Sigmoid colon (tissue), 7 donors: ENCODE results near the gene ANXA2R. TPM values are rescaled to one million over a fixed set of nuclear protein-coding genes. Genes with fewer than 3 reads are reported as not detected.
A peak's percentile ranks its signal among the peaks of the same experiment; 100 is the strongest.

Experiments
- DNase-seq: peaks from one replicate; pipeline ENCODE4 v3.0.0-alpha.2; 2019
- H3K27ac ChIP-seq, 4 donors: fragments of 200-600 bp; sonication (generic); one replicate each; pipeline ENCODE4 v1.5.1; 2016 to 2019; ENCODE audit warnings: mild to moderate bottlenecking in 1 of 4
- H3K27me3 ChIP-seq, 3 donors: fragments of 200-600 bp; sonication (generic); one replicate each; pipeline ENCODE4 v1.5.1; 2019; ENCODE audit warnings: mild to moderate bottlenecking in 1 of 3
- H3K36me3 ChIP-seq, 4 donors: fragments of 200-600 bp; sonication (generic); one replicate each; pipeline ENCODE4 v1.5.1; 2016 to 2019
- H3K4me1 ChIP-seq, 4 donors: fragments of 200-600 bp; sonication (generic); one replicate each; pipeline ENCODE4 v1.5.1; 2017 to 2019
- H3K4me3 ChIP-seq, 4 donors: fragments of 200-600 bp; sonication (generic); one replicate each; pipeline ENCODE4 v1.5.1; 2017 to 2019; ENCODE audit warnings: mild to moderate bottlenecking in 2 of 4, moderate library complexity in 1 of 4
- H3K9me3 ChIP-seq, 4 donors: fragments of 200-600 bp in 3 of 4; sonication (generic) in 3 of 4; one replicate each; pipeline versions ENCODE4 v1.5.1 to v1.6.1; 2013 to 2019
- EP300 ChIP-seq, 4 donors: sonication (generic); formaldehyde crosslinking; IDR thresholded peaks; one replicate each; pipeline ENCODE4 v1.6.1; 2017; ENCODE audit warnings: antibody characterized with exemption in 4 of 4
- POLR2A ChIP-seq, 2 donors: fragments of 450-650 bp; IDR thresholded peaks; one replicate each; pipeline ENCODE4 v1.6.1; 2016; ENCODE audit warnings: antibody characterized with exemption in 2 of 2, mild to moderate bottlenecking in 2 of 2, moderate library complexity in 2 of 2
- POLR2AphosphoS5 ChIP-seq, 4 donors: sonication (generic); formaldehyde crosslinking; IDR thresholded peaks; one replicate each; pipeline ENCODE4 v1.6.1; 2017; ENCODE audit warnings: antibody characterized with exemption in 4 of 4
- WGBS, 2 donors: extraction: QIAGEN DNeasy Blood & Tissue Kit; methylation state at CpG; one replicate each; pipeline ENCODE4 v1.1.7; 2013; 5-methylcytosine and 5-hydroxymethylcytosine counted together
- intact Hi-C: fragments of 100-400 bp; cut with DNase I; formaldehyde crosslinking; loops from one replicate; pipeline ENCODE4 v1.15.1; 2023
- polyA plus RNA-seq, 3 donors: library from polyadenylated mRNA; stranded (reverse); fragments of 200-250 nt; gene quantifications; one replicate each; pipeline ENCODE4 v1.2.3, GENCODE V29; 2013
- total RNA-seq, 4 donors: library from RNA; depleted of rRNA; stranded (reverse); fragments of >200 nt; gene quantifications; one replicate each; pipeline ENCODE4 v1.1.0, GENCODE V29; 2016
- TF ChIP-seq, protein P1 (sequence below), 4 experiments: fragments of 450-650 bp in 3 of 4; fragments of 200-600 bp in 1 of 4; IDR thresholded peaks; one replicate each; pipeline ENCODE4 v1.5.1; 2016 to 2019; ENCODE audit warnings: antibody characterized with exemption in 4 of 4, mild to moderate bottlenecking in 3 of 4, moderate library complexity in 2 of 4
- donor health status: healthy with polysubstance abuse.
- donor health status: Bipolar disorder and iron deficiency.
- donor health status: healthy.

The ANXA2R gene
- total and polyA plus RNA-seq, 7 donors, result 0.69 to 12.4 (median 3.2) TPM

DNA sequence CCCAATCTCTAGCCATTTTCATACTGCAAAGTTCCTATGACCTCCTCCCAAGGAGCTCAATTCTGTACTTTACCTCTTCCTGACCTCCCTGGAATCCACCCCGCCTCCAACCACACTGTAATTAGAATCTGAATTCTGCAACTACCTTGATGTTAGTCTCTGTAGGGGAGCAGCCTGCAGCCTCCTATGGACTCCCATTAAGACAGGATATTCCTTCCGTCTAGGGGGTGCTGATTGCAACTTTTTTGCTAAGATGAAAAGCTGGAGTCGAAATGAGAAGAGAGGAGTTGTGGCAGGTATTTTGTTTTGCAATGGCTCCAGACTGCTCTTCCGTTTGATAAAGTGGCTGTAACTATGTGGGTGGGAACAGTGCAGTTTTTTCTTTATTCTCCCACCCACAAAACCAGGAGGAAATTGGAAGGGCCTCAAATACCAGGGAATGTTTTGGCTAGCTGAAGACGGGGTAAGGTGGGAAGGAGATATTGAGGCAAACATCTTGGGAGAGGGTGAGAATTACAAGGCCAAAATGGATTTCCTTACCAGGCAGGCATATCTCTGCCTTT lies 23.8 kb downstream of the ANXA2R start:
- Histone ChIP-seq H3K4me1 (peaks cover 0 to 17% (median 15%) of the 10 kb centered on the region in 4 donors), H3K27me3 (peaks cover 24 to 57% (median 44%) of the 10 kb centered on the region in 3 donors), H3K27ac (no peak overlapping the region), H3K9me3 (no peaks in the 10 kb centered on the region), H3K4me3 (no peak overlapping the region), H3K36me3 (no peaks in the 10 kb centered on the region)
- no peak for DNase-seq
- intact Hi-C loops, result no loop called here
- TF ChIP-seq POLR2A (IDR thresholded peaks at IDR 0.05), result no peak
- TF ChIP-seq, protein P1, sequence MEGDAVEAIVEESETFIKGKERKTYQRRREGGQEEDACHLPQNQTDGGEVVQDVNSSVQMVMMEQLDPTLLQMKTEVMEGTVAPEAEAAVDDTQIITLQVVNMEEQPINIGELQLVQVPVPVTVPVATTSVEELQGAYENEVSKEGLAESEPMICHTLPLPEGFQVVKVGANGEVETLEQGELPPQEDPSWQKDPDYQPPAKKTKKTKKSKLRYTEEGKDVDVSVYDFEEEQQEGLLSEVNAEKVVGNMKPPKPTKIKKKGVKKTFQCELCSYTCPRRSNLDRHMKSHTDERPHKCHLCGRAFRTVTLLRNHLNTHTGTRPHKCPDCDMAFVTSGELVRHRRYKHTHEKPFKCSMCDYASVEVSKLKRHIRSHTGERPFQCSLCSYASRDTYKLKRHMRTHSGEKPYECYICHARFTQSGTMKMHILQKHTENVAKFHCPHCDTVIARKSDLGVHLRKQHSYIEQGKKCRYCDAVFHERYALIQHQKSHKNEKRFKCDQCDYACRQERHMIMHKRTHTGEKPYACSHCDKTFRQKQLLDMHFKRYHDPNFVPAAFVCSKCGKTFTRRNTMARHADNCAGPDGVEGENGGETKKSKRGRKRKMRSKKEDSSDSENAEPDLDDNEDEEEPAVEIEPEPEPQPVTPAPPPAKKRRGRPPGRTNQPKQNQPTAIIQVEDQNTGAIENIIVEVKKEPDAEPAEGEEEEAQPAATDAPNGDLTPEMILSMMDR (IDR thresholded peaks at IDR 0.05), result no peak
- TF ChIP-seq EP300 (IDR thresholded peaks at IDR 0.05), result no peak
- no peak for TF ChIP-seq POLR2AphosphoS5 (IDR thresholded peaks at IDR 0.05)
- 70 to 74% methylated on average over 5 of the region's 5 CpGs for WGBS, 2 donors

DNA sequence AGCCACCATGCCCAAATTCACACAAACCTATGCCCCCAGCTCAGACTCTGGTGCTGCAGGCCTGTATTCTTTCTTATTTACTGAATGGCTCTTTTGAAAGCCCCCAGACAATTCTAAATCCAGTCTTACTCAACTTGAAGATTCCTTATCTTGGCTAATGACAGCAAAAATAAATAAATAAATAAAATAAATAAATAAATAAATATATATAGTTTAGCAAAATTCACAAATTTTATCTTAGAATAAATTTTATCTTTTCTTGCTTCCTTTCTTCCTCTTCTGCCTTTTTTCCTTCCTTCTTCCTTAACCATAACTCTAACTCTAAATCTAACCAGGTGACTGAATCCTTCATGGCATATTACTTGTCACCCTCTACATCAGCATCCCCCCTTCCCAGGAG lies 25.6 kb downstream of the ANXA2R start:
- TF ChIP-seq, protein P1 (IDR thresholded peaks at IDR 0.05), result no peak
- no peak for TF ChIP-seq POLR2A (IDR thresholded peaks at IDR 0.05)
- TF ChIP-seq EP300 (IDR thresholded peaks at IDR 0.05), result no peak
- TF ChIP-seq POLR2AphosphoS5 (IDR thresholded peaks at IDR 0.05), result no peak
- intact Hi-C loops, result no loop called here
- H3K27me3 ChIP-seq, result peaks cover 17 to 54% (median 33%) of the 10 kb centered on the region in 3 donors

DNA sequence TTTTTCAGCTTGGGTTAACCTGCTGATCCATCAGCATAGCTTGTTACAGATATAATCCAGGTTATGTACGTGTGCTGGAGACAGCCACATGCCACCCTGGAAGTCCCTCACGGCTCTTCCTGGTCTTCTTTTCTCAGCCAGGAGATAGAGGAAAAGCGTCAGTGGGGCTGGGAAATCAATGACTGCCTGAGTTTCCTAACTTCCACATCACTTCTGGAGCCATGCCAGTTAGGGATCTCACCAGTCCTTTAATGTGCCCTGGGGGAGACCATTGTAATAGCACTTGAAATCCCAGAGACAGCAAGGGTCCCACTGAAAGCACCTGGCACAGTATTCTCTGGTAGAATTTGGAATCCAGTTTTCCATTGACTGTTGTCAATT lies 29.2 kb downstream of the ANXA2R start:
- no peak for DNase-seq
- Histone ChIP-seq H3K27me3 (peaks cover 23 to 54% (median 40%) of the 10 kb centered on the region in 3 donors), H3K4me3 (no peak overlapping the region), H3K36me3 (no peaks in the 10 kb centered on the region), H3K27ac (peak overlapping the region in 2 of 4 donors; percentile 73 to 80), H3K4me1 (peaks cover 0 to 19% (median 6%) of the 10 kb centered on the region in 4 donors), H3K9me3 (no peaks in the 10 kb centered on the region)
- intact Hi-C loops, result no loop called here
- TF ChIP-seq POLR2A (IDR thresholded peaks at IDR 0.05), result no peak
- WGBS, 2 donors, result 67 to 72% methylated on average over 3 of the region's 3 CpGs

More for the DNA sequence above, 25.6 kb downstream of the ANXA2R start:
- no peaks in the 10 kb centered on the region for H3K9me3 ChIP-seq
- H3K36me3 ChIP-seq, result no peaks in the 10 kb centered on the region
- peaks cover 0 to 14% (median 7%) of the 10 kb centered on the region in 4 donors for H3K4me1 ChIP-seq
- no peak overlapping the region for H3K4me3 ChIP-seq
- DNase-seq, result no peak
- no peak overlapping the region for H3K27ac ChIP-seq

DNA sequence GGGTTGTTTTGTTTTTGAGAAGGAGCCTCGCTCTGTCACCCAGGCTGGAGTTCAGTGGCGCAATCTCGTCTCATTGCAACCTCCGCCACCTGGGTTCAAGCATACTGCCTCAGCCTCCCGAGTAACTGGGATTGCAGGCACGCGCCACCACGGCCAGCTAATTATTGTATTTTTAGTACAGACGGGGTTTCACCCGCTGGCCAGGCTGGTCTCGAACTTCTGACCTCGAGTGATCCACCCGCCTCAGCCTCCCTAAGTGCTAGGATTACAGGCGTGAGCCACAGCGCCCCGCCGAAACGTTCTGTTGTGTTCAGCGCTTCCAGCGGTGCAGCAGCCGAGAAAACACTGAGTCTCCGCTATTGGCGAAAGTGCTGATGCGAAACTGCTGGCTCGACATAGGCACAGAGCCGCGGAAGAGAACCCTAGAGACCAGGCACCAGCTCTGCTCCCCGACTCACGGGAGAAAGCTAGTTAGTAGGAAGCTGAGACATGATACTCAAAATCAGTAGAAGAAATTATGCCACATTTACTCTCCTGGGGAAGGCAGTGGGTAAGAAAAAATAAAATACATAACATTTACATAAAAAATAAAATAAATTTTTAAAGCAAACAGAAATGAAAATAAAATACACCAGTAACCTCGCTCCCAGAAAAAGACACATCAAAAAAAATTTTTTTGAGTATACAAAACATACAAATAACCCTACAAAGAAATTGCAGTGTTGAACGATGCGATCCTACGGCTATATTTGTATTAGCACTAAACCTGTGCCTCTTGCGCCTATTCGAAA lies 31.6 kb downstream of the ANXA2R start:
- H3K4me1 ChIP-seq, result peaks cover 0 to 19% (median 6%) of the 10 kb centered on the region in 4 donors
- no peaks in the 10 kb centered on the region for H3K36me3 ChIP-seq
- WGBS, 2 donors, result 1 to 2% methylated on average over 35 of the region's 35 CpGs
- no peaks in the 10 kb centered on the region for H3K9me3 ChIP-seq
- peak; percentile 91 for DNase-seq
- peak overlapping the region; percentile 23 to 48 (median 42) for H3K4me3 ChIP-seq
- intact Hi-C loops, result loop anchor here (5.0 kb wide), 1 partner anchor 34 kb away; the partner anchor contains the start of gene ANXA2R
- peak; percentile 72 to 93 (median 85) for TF ChIP-seq POLR2AphosphoS5 (IDR thresholded peaks at IDR 0.05)
- TF ChIP-seq, protein P1 (IDR thresholded peaks at IDR 0.05), result no peak
- no peak for TF ChIP-seq EP300 (IDR thresholded peaks at IDR 0.05)
- peak; percentile 40 to 68 for TF ChIP-seq POLR2A (IDR thresholded peaks at IDR 0.05)
- peak overlapping the region; percentile 73 to 81 (median 80) for H3K27ac ChIP-seq
- H3K27me3 ChIP-seq, result peaks cover 23 to 73% (median 47%) of the 10 kb centered on the region in 3 donors

DNA sequence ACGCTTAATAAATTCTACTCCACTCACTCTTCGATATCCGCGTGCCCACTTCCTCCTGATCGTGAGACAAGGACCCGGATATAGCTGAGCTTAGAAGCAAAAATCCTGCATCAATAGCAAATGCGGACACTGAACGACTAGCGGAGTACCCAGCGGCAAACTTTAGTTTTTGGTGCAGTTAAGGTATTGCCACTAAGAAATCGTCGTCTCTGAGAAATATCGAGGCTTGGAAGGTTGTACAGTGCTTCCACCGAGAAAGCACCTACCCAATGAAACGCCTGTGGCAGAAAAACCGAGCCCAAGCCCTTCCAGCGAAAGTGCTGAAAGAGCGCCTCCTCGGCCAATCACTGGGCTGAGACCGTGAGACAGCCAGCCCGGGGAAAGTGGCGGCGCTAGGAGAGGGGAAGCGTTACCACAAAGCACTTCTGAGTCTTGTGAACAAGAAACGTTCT lies 32.2 kb downstream of the ANXA2R start:
- intact Hi-C loops, result loop anchor here (5.0 kb wide), 1 partner anchor 34 kb away; the partner anchor contains the start of gene ANXA2R
- H3K4me1 ChIP-seq, result peaks cover 0 to 19% (median 6%) of the 10 kb centered on the region in 4 donors
- no peaks in the 10 kb centered on the region for H3K9me3 ChIP-seq
- H3K27me3 ChIP-seq, result peaks cover 23 to 79% (median 47%) of the 10 kb centered on the region in 3 donors
- H3K27ac ChIP-seq, result peak overlapping the region; percentile 73 to 81 (median 80)
- no peaks in the 10 kb centered on the region for H3K36me3 ChIP-seq
- no peak for TF ChIP-seq POLR2A (IDR thresholded peaks at IDR 0.05)
- TF ChIP-seq POLR2AphosphoS5 (IDR thresholded peaks at IDR 0.05), result peak in 2 of 4 donors; percentile 27 to 31
- DNase-seq, result peak; percentile 78
- 1% methylated on average over 25 of the region's 25 CpGs for WGBS, 2 donors
- peak overlapping the region; percentile 23 to 48 (median 42) for H3K4me3 ChIP-seq
